NCI-H2227 treated with DMSO at 0.1 percent for 48 hours (cell line): ENCODE results near the gene TECPR2.

Source experiments
- DNase-seq: peaks from one replicate; lab custom pipeline; 2025; lab: John Stamatoyannopoulos, UW

Gene TECPR2

GRCh38 chr14:102469261-102469660 lies 106.5 kb downstream of the TECPR2 start:
- DNase-seq = no peak

GRCh38 chr14:102471921-102472790 lies 109.4 kb downstream of the TECPR2 start:
- no peak for DNase-seq

GRCh38 chr14:102472791-102473150 lies 110.0 kb downstream of the TECPR2 start:
- no peak for DNase-seq

GRCh38 chr14:102473559-102473958 lies 110.8 kb downstream of the TECPR2 start:
- no peak for DNase-seq

GRCh38 chr14:102474934-102475333 lies 112.2 kb downstream of the TECPR2 start:
- DNase-seq = no peak

- DNase-seq = no peak
Observed at GRCh38 chr14:102479107-102479506, 116.4 kb downstream of the TECPR2 start.

- DNase-seq = no peak
Observed at GRCh38 chr14:102479777-102480176, 117.0 kb downstream of the TECPR2 start.

- no peak for DNase-seq
Observed at GRCh38 chr14:102481371-102481770, 118.6 kb downstream of the TECPR2 start.

- DNase-seq = no peak
Observed at GRCh38 chr14:102481791-102482238, 119.1 kb downstream of the TECPR2 start.

GRCh38 chr14:102484316-102484715 lies 121.6 kb downstream of the TECPR2 start:
- no peak for DNase-seq

GRCh38 chr14:102485693-102486512 lies 123.2 kb downstream of the TECPR2 start:
- no peak for DNase-seq

- DNase-seq = no peak
Observed at GRCh38 chr14:102486513-102487203, 123.9 kb downstream of the TECPR2 start.

GRCh38 chr14:102487204-102487577 lies 124.5 kb downstream of the TECPR2 start:
- DNase-seq = no peak

GRCh38 chr14:102490456-102490855 lies 127.7 kb downstream of the TECPR2 start:
- no peak for DNase-seq

GRCh38 chr14:102491366-102491765 lies 128.6 kb downstream of the TECPR2 start:
- DNase-seq = no peak

GRCh38 chr14:102491786-102492530 lies 129.2 kb downstream of the TECPR2 start:
- no peak for DNase-seq

GRCh38 chr14:102492531-102492910 lies 129.8 kb downstream of the TECPR2 start:
- no peak for DNase-seq

GRCh38 chr14:102493096-102493495 lies 130.4 kb downstream of the TECPR2 start:
- DNase-seq = no peak

- no peak for DNase-seq
Observed at GRCh38 chr14:102493585-102493984, 130.8 kb downstream of the TECPR2 start.

GRCh38 chr14:102495491-102496330 lies 133.0 kb downstream of the TECPR2 start:
- DNase-seq = no peak

- no peak for DNase-seq
Observed at GRCh38 chr14:102496331-102496691, 133.6 kb downstream of the TECPR2 start.
